ENCODE data around the gene VWA5B2.

DNA sequence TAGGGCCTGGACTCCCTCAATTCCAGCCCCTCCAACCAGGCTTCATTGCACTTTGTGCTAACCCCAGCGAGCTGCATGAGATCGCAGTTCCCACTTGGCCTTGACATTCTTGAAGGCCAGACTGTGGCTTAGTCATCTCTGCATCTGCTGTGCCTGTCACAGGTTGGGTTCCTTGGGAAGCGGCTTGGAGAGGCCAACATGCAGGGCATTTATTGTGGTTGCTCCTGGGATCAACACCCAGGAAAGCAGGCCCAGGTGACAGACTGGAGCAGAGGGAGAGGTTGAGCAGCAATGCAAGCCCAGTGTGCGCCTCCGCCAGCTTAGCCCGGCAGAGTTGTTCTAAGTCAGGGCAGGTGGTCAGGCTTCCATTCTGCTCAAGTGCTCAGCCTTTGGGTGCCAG lies 32.8 kb upstream of the VWA5B2 start:
- TF ChIP-seq POLR2A (IDR thresholded peaks at IDR 0.05; ENCODE audit: low read depth, low read length) (no peak), POLR2AphosphoS5 (IDR thresholded peaks at IDR 0.05; ENCODE audit: low read depth, low read length) (no peak)

Data from GM12892 (cell line).